Memory B cell (primary cell): Measurements from ENCODE around the gene PLK1.

Source experiments
- ATAC-seq: fragments of 150-1000 bp; cut with Tn5 transposase; 2 replicates; pipeline ENCODE4 v1.10.0; 2021; ENCODE audit warnings: low read depth, mild to moderate bottlenecking, moderate library complexity
- DNase-seq, 2 donors: peaks; one replicate each; pipeline ENCODE4 v3.0.0; 2022; ENCODE audit warnings: low spot score in 2 of 2
- H3K27ac Mint-ChIP-seq: one replicate; pipeline ENCODE4 v1.8.0; 2022; ENCODE audit warnings: mild to moderate bottlenecking, moderate library complexity, mixed read lengths
- H3K27me3 Mint-ChIP-seq: one replicate; pipeline ENCODE4 v1.8.0; 2022; ENCODE audit warnings: mixed read lengths
- H3K36me3 Mint-ChIP-seq: one replicate; pipeline ENCODE4 v1.8.0; 2022; ENCODE audit warnings: mild to moderate bottlenecking, mixed read lengths
- H3K4me1 Mint-ChIP-seq: one replicate; pipeline ENCODE4 v1.8.0; 2022; ENCODE audit warnings: mixed read lengths
- H3K4me3 Mint-ChIP-seq: one replicate; pipeline ENCODE4 v1.8.0; 2022; ENCODE audit warnings: mild to moderate bottlenecking, moderate library complexity, mixed read lengths
- H3K9me3 Mint-ChIP-seq: one replicate; pipeline ENCODE4 v1.8.0; 2022; ENCODE audit warnings: mixed read lengths

Gene PLK1

DNA sequence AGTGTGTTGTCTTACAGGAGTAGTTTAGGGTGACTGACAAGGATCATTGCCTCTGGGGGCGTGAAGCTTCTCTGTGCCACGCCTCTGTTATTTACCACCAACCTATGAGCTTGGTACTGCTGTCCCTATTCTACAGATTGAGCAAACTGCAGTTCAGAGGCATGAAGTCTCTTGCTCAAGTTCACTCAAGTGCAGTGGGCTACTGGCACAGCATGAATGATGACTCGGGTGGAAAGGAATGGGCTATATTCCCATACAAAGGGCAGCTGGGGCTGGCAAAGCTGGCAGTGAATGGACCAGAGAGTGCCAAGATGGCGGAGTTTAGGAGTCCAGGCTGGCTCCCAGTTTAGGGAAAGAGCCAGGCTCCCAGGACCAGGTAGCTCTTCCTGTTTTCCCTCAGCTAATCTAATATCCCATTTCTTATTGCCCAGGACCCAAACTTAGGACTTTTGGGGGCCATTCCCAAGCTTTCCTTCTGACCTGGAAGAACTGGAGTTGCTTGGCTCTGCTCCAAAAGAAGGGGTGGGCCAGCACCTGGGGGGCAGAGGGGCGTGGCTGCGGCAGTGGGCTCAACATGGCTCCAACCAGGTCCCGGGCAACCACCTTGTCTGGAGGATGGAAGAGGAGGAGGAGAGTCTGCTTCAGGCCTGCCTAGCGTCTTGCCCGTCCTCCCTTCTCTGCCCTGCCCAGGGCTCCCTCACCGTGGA is 12.9 kb downstream of the PLK1 start:
- no peaks in the 10 kb centered on the region for H3K9me3 Mint-ChIP-seq
- peaks cover 5% of the 10 kb centered on the region for H3K4me1 Mint-ChIP-seq
- H3K36me3 Mint-ChIP-seq, result peaks cover 14% of the 10 kb centered on the region
- no peak overlapping the region for H3K4me3 Mint-ChIP-seq
- DNase-seq (no peak), ATAC-seq (no peak)
- H3K27me3 Mint-ChIP-seq, result peaks cover 4% of the 10 kb centered on the region
- H3K27ac Mint-ChIP-seq, result no peak overlapping the region

DNA sequence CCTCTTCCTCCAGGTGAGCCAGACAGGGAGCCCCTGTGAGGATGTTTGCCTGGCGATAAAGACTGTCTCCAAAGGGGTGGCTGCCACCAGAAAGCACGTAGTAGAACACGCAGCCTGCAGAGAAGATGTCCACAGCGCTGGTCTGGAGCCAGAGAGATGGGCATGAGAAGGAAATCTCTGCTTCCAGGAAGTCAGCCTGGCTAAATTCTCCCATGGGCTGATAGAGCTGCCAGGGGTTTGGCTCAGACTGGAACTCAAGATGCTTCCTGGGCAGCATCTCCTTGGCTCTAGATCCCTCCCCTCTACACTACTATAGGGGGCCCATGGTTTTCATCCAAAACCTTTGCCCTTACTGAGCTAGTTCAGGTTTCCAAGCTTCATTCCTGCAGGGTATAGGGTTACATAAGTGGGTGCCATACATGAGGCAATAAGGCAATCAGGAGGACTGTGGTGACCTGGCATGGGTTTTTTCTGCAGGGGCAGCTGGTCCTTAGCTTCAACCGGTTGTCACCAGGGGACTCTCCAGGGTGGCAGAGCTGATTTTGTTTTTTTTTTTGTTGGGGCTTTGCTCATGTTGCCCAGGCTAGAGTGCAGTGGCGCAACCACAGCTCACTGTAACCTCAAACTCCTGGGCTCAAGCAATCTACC is 13.6 kb downstream of the PLK1 start:
- no peak overlapping the region for H3K27ac Mint-ChIP-seq
- ATAC-seq (no peak), DNase-seq (no peak)
- peaks cover 4% of the 10 kb centered on the region for H3K27me3 Mint-ChIP-seq
- no peak overlapping the region for H3K4me3 Mint-ChIP-seq
- peaks cover 5% of the 10 kb centered on the region for H3K4me1 Mint-ChIP-seq
- peaks cover 14% of the 10 kb centered on the region for H3K36me3 Mint-ChIP-seq
- no peaks in the 10 kb centered on the region for H3K9me3 Mint-ChIP-seq

DNA sequence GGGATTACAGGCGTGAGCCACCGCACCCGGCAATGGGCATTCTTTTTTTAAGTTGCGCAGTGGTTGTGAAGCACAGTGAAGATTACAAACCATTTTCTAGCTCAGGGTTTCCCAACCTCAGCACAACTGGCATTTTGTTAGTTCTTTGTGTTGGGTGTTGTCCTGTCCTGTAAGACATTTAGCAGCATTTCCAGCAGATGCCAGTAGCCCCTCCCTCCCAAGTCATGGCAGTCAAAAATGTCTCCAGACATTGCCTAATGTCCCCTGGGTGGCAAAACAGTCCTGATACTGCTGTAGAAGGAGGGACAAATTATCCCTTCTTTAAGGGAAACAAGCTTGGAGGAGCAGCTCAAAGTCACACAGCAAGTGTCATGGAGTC is 15.6 kb downstream of the PLK1 start:
- DNase-seq (no peak), ATAC-seq (no peak)
- Mint-ChIP-seq H3K4me1 (peaks cover 10% of the 10 kb centered on the region), H3K4me3 (peak overlapping the region; percentile 68), H3K27ac (no peak overlapping the region), H3K9me3 (no peaks in the 10 kb centered on the region), H3K36me3 (peaks cover 9% of the 10 kb centered on the region), H3K27me3 (peaks cover 4% of the 10 kb centered on the region)

DNA sequence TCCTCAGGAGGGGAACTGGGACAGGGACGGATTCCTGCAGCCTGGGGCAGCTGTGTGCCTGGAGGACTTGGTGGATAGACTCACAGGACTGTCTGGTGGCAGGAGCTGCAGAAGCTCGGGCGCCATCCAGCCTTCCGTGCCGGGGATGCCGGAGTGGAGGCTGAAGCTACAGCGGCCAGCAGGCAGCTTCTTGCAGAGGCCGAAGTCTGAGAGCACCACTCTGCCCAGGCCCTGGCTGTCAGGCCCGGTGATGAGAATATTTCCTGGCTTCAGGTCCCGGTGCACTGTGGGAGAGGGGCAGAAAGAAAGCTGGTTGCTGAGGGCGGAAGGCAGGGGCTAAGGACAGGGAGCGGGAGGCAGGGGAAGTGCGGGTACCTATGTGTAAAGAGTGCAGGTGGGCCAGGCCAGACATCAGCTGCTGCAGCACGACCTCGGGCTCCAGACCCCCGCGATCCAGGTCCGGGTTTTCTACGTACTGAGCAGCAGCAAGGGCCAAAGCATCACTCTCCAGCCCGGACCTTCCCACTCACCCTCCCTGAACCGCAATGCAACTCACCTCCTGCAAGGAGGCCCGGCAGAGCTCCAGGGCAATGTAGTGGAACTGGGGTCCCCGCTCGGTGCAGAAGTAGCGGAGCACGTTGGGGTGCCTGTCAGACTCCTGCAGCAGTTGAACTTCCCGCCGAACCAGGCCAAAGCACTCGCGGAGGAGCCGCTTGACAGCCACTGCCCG is 16.1 kb downstream of the PLK1 start:
- peaks cover 4% of the 10 kb centered on the region for H3K27me3 Mint-ChIP-seq
- H3K36me3 Mint-ChIP-seq, result peaks cover 4% of the 10 kb centered on the region
- peaks cover 13% of the 10 kb centered on the region for H3K4me1 Mint-ChIP-seq
- H3K9me3 Mint-ChIP-seq, result no peaks in the 10 kb centered on the region
- peak overlapping the region; percentile 68 for H3K4me3 Mint-ChIP-seq
- H3K27ac Mint-ChIP-seq, result no peak overlapping the region
- DNase-seq (no peak), ATAC-seq (no peak)

DNA sequence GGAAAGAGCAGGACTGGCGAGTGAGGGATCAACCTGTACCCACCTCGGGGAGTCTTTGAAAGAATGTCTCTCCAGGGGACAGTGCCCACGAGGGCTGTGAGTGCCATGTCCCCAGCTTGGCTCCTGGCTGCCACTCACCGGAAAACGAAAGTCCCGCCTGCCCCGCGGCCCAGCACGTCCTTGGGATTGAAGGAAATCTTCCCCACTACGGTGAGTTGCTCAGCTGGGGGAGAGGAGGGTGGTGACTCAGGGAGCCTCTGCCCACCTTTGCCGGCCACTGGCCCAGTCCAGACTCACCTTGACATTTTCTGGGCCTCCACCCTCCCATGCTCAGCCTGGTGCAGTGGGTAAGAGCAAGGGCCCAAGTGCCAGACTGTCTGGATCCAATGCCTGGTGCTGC is 17.1 kb downstream of the PLK1 start:
- DNase-seq, result no peak
- Mint-ChIP-seq H3K36me3 (no peaks in the 10 kb centered on the region), H3K27ac (no peak overlapping the region), H3K4me3 (no peak overlapping the region), H3K27me3 (peaks cover 4% of the 10 kb centered on the region), H3K9me3 (no peaks in the 10 kb centered on the region), H3K4me1 (peaks cover 13% of the 10 kb centered on the region)
- no peak for ATAC-seq

DNA sequence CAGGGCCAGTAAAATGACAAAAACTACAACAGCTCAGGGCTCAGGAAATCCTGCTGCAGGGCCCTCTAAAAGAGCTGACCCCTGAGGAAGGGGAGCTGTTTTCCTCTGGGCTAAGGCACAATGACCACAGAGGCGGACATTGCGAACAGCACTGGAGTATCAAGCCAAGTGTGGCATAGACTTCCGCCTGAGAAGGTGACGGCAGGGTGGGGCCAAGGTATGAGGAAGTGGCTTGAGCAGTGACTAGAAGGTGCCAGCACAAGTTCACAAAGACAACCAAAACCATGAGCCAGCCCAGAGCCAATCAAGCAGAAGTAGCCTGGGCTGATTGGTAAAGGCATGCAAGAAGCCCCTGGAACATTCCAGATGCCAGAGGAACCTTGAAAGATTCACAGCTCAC is 20.4 kb downstream of the PLK1 start:
- ATAC-seq (peak; percentile 100), DNase-seq (peak; percentile 25 to 43)
- peaks cover 4% of the 10 kb centered on the region for H3K9me3 Mint-ChIP-seq
- no peak overlapping the region for H3K27ac Mint-ChIP-seq
- H3K4me3 Mint-ChIP-seq, result peak overlapping the region; percentile 41
- H3K4me1 Mint-ChIP-seq, result peaks cover 13% of the 10 kb centered on the region
- peaks cover 3% of the 10 kb centered on the region for H3K36me3 Mint-ChIP-seq
- H3K27me3 Mint-ChIP-seq, result peaks cover 12% of the 10 kb centered on the region

DNA sequence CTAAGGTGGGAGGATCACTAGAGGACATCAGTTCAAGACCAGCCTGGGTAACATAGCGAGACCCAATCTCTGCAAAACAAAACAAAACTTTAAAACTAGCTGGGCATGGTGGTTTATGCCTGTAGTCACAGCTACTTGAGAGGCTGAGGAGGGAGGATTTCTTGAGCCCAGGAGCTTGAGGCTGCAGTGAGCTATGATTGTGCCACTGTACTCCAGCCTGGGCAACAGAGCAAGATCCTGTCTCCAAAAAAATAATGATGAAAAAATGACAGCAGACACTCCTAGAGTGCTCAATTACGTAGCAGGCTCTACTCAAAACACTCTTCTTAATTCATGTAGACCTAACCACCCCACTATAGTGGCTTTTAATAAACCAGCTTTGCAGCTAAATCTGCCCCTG is 21.4 kb downstream of the PLK1 start:
- peaks cover 15% of the 10 kb centered on the region for H3K27me3 Mint-ChIP-seq
- DNase-seq (no peak), ATAC-seq (no peak)
- H3K4me1 Mint-ChIP-seq, result peaks cover 9% of the 10 kb centered on the region
- H3K9me3 Mint-ChIP-seq, result peaks cover 4% of the 10 kb centered on the region
- no peak overlapping the region for H3K4me3 Mint-ChIP-seq
- no peak overlapping the region for H3K27ac Mint-ChIP-seq
- peaks cover 3% of the 10 kb centered on the region for H3K36me3 Mint-ChIP-seq

DNA sequence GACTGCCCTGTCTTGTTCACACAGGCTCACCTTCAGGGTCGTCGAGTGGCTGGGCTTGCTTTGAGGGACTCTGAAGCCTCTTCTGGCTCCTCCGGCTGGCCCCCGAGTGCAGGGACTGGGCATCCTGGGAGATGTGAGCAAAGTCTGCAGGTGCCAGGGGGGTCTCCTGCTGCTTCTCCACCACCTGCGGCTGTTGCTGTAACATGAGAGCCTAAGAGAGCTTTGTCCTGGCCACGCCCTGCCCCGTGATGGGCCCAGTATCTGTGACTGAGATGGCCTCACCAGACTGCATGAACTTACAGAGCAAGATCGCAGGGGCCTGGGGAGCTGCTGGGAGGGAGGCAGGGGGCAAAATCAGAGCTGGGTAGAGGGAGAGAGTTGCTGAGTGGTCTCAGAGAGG is 21.8 kb downstream of the PLK1 start:
- Mint-ChIP-seq H3K36me3 (peaks cover 3% of the 10 kb centered on the region), H3K4me1 (peaks cover 9% of the 10 kb centered on the region), H3K4me3 (no peak overlapping the region), H3K9me3 (peaks cover 4% of the 10 kb centered on the region), H3K27me3 (peaks cover 18% of the 10 kb centered on the region), H3K27ac (no peak overlapping the region)
- DNase-seq (no peak), ATAC-seq (no peak)

DNA sequence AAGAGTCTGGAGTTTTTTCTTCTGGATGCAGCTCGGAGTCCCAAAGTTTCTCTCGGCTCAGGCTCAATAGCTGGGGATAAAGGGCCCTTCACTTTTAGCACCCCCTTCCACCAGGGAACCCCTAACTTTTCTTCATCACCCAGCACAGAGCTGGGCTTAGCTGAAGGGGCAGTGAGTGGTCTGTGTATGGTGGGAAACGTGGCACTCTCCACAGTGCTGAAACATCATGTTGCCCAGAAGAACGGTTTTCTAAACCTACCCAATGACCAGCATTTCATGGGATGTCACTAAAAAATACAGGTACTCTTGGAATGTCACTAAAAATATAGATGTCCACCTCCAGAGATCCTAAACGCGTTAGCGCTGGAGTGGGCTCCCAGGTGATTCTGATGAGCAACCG is 22.4 kb downstream of the PLK1 start:
- ATAC-seq (no peak), DNase-seq (no peak)
- Mint-ChIP-seq H3K4me1 (peaks cover 9% of the 10 kb centered on the region), H3K36me3 (peaks cover 3% of the 10 kb centered on the region), H3K4me3 (no peak overlapping the region), H3K9me3 (peaks cover 4% of the 10 kb centered on the region), H3K27me3 (peaks cover 20% of the 10 kb centered on the region), H3K27ac (no peak overlapping the region)

DNA sequence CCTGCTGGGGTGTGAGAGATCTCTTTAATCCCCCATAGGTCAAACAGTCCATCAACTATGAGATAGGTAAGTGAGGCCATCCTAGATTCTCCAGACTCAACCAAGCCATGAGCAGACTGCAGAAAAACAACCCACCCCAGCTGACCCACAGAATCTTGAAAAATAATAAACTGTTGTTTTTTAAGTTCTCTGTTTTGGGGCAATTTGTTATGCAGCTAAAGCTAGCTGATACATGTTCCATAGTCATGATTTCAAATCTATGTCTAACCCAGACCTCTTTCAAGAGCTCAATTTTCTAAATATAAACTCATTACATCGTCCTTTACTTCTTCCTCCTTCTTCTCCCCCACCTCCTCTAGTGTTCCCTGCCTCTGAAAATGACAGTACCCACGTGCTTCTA is 24.3 kb downstream of the PLK1 start:
- Mint-ChIP-seq H3K4me1 (peaks cover 9% of the 10 kb centered on the region), H3K27ac (no peak overlapping the region), H3K27me3 (peaks cover 19% of the 10 kb centered on the region), H3K4me3 (no peak overlapping the region), H3K36me3 (peaks cover 3% of the 10 kb centered on the region), H3K9me3 (peaks cover 4% of the 10 kb centered on the region)
- ATAC-seq (no peak), DNase-seq (no peak)

DNA sequence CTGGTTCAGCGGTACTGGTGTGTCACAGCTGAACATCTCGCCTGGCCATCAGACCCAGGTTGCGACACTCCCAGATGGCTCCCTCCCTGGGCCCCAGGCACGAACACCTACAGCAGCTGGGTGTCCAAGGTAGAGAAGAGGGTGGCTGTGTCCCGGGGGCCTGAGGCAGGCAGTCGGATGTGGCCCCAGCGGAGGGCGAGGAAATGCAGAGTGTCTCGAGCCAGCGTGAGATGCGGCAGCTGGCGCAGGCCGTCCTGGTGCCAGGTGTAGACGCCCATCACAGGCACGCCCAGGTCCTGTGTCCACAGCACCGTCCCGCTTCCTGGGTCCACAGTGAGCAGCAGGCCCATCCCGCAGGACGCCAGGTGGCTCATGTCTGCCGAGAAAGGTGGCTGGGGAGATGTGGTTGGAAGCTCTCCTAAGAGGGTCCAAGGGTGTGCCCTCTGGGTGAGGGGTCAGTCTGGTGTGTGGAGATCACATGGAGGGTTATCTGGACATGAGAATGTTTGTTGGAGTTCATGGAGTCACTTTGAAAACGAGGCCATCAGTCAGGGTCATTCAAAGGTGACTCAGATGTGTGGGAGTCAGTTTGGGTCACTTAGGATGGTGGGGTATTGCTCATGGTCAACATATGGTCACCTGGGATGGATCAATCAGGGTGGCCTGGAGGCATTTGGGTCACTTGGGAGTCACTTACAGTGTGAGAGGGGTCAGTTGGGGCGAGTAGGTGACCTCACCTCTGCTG is 26.3 kb downstream of the PLK1 start:
- Mint-ChIP-seq H3K27ac (no peak overlapping the region), H3K9me3 (peaks cover 6% of the 10 kb centered on the region), H3K36me3 (peaks cover 5% of the 10 kb centered on the region), H3K4me1 (no peaks in the 10 kb centered on the region), H3K4me3 (no peak overlapping the region), H3K27me3 (peaks cover 19% of the 10 kb centered on the region)
- DNase-seq (no peak), ATAC-seq (no peak)

DNA sequence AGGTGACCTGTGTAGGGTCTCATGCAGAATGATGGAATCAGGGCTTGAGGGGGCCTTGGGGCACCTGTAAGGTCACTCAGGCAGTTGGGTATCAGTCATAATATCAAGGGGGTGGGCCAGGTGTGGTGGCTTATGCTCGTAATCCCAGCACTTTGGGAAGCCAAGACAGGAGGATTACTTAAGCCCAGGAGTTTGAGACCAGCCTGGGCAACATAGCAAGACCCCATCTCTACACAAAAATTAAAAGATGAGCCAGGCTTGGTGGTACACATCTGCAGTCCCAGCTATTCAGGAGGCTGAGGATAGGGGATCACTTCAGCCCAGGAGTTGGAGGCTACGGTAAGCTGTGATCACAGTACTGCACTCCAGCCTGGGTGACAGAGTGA is 26.8 kb downstream of the PLK1 start:
- no peak overlapping the region for H3K27ac Mint-ChIP-seq
- no peaks in the 10 kb centered on the region for H3K4me1 Mint-ChIP-seq
- peaks cover 24% of the 10 kb centered on the region for H3K27me3 Mint-ChIP-seq
- no peak overlapping the region for H3K4me3 Mint-ChIP-seq
- peaks cover 12% of the 10 kb centered on the region for H3K9me3 Mint-ChIP-seq
- peaks cover 6% of the 10 kb centered on the region for H3K36me3 Mint-ChIP-seq
- no peak for ATAC-seq
- no peak for DNase-seq

DNA sequence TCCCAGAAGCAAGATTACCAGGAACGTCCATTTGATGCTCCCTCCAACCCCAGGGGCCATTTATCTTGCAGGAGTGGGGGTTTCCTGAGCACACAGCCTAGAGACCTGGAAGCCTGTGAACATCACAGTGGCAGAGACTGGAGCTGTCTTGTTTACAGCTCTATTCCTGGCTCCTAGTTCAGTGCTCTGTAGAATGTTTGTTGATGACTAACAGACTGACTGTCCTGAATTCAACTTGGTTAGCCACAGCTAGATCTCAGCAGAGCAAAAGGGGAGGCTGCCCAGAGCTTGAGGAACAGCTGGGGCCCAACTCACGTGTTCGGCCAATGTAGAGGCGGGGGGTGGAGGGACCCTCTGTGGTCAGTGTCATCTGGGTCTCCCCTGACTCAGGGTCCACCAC is 27.8 kb downstream of the PLK1 start:
- peaks cover 6% of the 10 kb centered on the region for H3K36me3 Mint-ChIP-seq
- no peaks in the 10 kb centered on the region for H3K4me1 Mint-ChIP-seq
- DNase-seq, result no peak
- peaks cover 12% of the 10 kb centered on the region for H3K9me3 Mint-ChIP-seq
- no peak overlapping the region for H3K4me3 Mint-ChIP-seq
- H3K27ac Mint-ChIP-seq, result no peak overlapping the region
- peaks cover 24% of the 10 kb centered on the region for H3K27me3 Mint-ChIP-seq
- no peak for ATAC-seq

DNA sequence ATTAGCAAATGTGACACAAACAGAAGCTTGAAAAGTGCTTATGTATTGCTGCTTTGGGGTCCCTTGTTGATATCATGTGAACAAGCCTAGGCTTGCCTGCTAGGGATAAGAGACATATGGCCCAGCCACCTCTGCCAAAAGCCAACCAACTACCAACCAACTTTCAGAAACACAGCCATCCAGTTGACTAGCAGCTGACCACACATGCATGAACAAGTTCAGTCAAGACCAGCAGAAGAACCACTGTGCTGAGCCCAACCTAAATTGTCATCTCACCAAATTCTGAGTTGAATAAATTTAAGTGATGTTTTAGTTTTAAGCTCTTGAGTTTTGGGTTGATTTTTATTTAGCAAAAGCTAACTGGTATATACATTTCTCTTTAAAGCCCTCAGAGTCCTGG is 30.8 kb downstream of the PLK1 start:
- peaks cover 25% of the 10 kb centered on the region for H3K27me3 Mint-ChIP-seq
- H3K4me1 Mint-ChIP-seq, result no peaks in the 10 kb centered on the region
- no peak overlapping the region for H3K27ac Mint-ChIP-seq
- H3K4me3 Mint-ChIP-seq, result no peak overlapping the region
- no peak for DNase-seq
- no peak for ATAC-seq
- H3K36me3 Mint-ChIP-seq, result peaks cover 3% of the 10 kb centered on the region
- peaks cover 8% of the 10 kb centered on the region for H3K9me3 Mint-ChIP-seq
